HG03045 (cell line): ENCODE measurements around the gene MFRP.

Experiments
- ATAC-seq: cut with Tn5 transposase; IDR thresholded peaks from one replicate; pipeline ENCODE4 v1.9.1; 2021; ENCODE audit warnings: mild to moderate bottlenecking, moderate library complexity; ENCODE audit not compliant: unreplicated experiment

The MFRP gene

GRCh38 chr11:119319136-119319699 lies 27.3 kb downstream of the MFRP start:
- no peak for ATAC-seq

- ATAC-seq: no peak
These were observed 28.0 kb downstream of the MFRP start for GRCh38 chr11:119318240-119319135.

GRCh38 chr11:119317592-119318239 lies 28.8 kb downstream of the MFRP start:
- no peak for ATAC-seq

GRCh38 chr11:119316729-119317591 lies 29.5 kb downstream of the MFRP start, which contains the start of gene MCAM:
Gene MCAM, minus strand, starts transcription at chr11:119317130. Its CDS starts 29 bp downstream, at chr11:119317101.
- ATAC-seq: no peak

GRCh38 chr11:119316016-119316728 lies 30.3 kb downstream of the MFRP start:
- no peak for ATAC-seq

GRCh38 chr11:119315131-119316015 lies 31.1 kb downstream of the MFRP start:
- ATAC-seq: no peak

GRCh38 chr11:119314726-119315125 lies 31.8 kb downstream of the MFRP start:
- no peak for ATAC-seq

- no peak for ATAC-seq
These were observed 35.8 kb downstream of the MFRP start for GRCh38 chr11:119310682-119311052.

GRCh38 chr11:119309953-119310681 lies 36.4 kb downstream of the MFRP start:
- ATAC-seq: no peak

- ATAC-seq: no peak
These were observed 37.1 kb downstream of the MFRP start for GRCh38 chr11:119309411-119309810.

GRCh38 chr11:119307974-119308373 lies 38.5 kb downstream of the MFRP start:
- ATAC-seq: no peak

- no peak for ATAC-seq
These were observed 39.3 kb downstream of the MFRP start for GRCh38 chr11:119307219-119307618.

- no peak for ATAC-seq
These were observed 40.1 kb downstream of the MFRP start for GRCh38 chr11:119306373-119306890.

GRCh38 chr11:119305556-119306372 lies 40.7 kb downstream of the MFRP start:
- ATAC-seq: no peak

GRCh38 chr11:119303227-119303718 lies 43.2 kb downstream of the MFRP start:
- ATAC-seq: no peak

- no peak for ATAC-seq
These were observed 46.1 kb downstream of the MFRP start for GRCh38 chr11:119300198-119300964.

GRCh38 chr11:119299416-119299815 lies 47.1 kb downstream of the MFRP start:
- ATAC-seq: no peak
